Stimulated activated CD8-positive, alpha-beta memory T cell treated with anti-CD3 and anti-CD28 coated beads, Interleukin-2, amount 100 ng/mL, for 1 hour (primary cell): ENCODE data around the gene OPTC.

ENCODE experiments used
- DNase-seq, 2 donors: peaks; one replicate each; pipeline ENCODE4 v3.0.0-alpha.2; 2020; ENCODE audit warnings: low read depth in 2 of 2

The OPTC gene

DNA sequence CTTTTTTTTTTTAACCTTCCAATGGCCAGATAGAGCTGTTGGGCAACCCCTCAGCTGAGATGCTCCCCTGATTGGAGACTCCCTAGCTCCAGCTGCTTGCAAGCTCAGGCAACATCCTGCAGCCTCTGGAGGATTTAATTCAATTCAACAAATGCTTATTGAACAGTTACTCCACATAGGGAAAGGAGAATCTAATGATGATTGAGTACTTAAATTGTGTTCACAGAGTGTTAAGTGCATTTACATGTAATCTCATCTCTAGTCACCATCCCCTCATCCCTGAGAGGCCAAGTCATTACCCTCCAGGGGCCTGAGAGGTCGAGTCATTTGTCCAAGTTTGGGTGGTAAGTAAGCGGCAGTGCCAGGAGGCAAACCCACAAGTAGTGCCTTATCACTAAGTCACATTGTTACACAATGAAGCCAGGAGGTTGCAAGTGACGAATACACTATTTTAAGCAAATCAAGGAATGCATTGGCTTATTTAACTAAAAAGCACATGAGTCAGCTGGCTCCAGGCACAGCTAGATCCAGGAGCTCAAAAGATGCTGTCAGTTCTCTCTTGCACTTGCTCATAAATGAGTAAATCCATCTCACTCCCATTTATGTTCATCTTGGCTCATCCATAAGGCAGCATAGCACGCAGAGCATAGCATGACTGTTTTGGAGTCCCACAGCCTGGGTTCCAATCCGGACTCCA is 64.3 kb downstream of the OPTC start:
- no peak for DNase-seq
